GM19372 (cell line): ENCODE measurements around the gene IFNAR1.
"Not testable (repeated sequence)": the region's sequence is repeated elsewhere in the genome, so short reads cannot be mapped to it uniquely, and the experiment has no call there.

Experiments used
- ATAC-seq: cut with Tn5 transposase; IDR thresholded peaks from one replicate; pipeline ENCODE4 v1.9.1; 2021; ENCODE audit warnings: mild to moderate bottlenecking, low read depth, moderate library complexity; ENCODE audit not compliant: unreplicated experiment

IFNAR1 gene

GRCh38 chr21:33339135-33339534, 14.4 kb downstream of the IFNAR1 start:
- ATAC-seq: no peak

- ATAC-seq: no peak
Measured at GRCh38 chr21:33339918-33340317, 15.1 kb downstream of the IFNAR1 start.

- ATAC-seq: no peak
Measured at GRCh38 chr21:33345751-33346238, 21.0 kb downstream of the IFNAR1 start.

DNA sequence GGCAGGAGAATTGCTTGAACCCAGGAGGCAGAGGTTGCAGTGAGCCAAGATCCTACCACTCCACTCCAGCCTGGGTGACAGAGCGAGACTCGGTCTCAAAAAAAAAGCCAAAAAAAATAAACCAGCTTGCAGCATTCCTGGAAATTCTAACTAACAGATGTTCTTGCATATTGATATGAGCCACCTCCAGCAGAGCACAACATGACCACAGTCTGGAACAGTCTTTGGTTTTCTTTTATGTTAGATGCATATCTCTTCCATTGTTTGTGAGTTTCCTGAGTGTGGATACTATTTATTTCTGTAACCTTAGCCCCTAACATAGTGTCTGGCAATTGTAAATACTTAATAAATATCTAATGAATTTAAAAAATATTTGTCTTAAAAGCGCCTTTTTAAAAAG, 23.9 kb downstream of the IFNAR1 start:
- no peak for ATAC-seq

DNA sequence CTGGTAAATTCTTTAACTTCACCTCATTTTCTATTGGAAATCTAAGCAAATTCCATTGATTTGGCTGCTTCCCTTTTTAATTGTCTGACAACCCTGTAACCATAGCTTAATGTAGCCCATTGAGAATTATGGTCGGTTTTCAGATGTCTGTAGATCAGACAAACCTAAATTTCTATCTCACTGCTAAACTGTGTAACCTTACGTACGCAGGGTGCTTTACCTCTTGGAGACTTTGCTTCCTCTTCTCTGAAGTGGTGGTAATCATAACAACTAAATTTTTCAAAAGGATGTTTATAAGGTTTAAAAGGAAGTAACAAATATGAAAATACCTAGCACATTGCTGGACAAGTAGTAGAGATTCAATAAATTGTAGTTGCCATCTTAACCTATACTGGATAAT, 25.9 kb downstream of the IFNAR1 start:
- ATAC-seq: no peak

DNA sequence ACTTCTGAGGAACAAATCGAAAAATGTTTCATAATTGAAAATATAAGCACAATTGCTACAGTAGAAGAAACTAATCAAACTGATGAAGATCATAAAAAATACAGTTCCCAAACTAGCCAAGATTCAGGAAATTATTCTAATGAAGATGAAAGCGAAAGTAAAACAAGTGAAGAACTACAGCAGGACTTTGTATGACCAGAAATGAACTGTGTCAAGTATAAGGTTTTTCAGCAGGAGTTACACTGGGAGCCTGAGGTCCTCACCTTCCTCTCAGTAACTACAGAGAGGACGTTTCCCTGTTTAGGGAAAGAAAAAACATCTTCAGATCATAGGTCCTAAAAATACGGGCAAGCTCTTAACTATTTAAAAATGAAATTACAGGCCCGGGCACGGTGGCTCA, 30.6 kb downstream of the IFNAR1 start:
- ATAC-seq: no peak

DNA sequence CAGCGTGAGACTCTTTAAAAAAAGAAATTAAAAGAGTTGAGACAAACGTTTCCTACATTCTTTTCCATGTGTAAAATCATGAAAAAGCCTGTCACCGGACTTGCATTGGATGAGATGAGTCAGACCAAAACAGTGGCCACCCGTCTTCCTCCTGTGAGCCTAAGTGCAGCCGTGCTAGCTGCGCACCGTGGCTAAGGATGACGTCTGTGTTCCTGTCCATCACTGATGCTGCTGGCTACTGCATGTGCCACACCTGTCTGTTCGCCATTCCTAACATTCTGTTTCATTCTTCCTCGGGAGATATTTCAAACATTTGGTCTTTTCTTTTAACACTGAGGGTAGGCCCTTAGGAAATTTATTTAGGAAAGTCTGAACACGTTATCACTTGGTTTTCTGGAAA, 31.2 kb downstream of the IFNAR1 start:
- no peak for ATAC-seq

DNA sequence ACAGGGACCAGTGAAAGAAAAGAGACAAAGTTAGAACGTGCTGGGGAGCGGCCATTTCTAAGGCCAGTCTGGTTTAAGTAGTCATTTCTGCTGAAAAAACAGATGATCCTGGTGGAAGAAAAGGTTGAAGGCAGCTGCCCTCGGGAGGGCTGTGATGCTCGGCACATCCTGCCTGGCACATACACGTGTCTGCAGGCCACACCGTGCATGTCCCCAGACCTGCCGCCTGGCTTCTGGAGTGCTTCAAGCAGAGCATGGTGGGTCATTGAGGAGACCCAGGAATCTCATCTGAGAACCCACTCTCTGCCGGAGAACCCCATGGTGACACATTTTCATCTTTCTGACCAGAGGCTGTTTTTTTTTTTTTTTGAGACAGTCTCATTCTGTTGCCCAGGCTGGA, 32.4 kb downstream of the IFNAR1 start:
- ATAC-seq: no peak

- ATAC-seq: no peak
Measured at GRCh38 chr21:33359446-33359845, 34.7 kb downstream of the IFNAR1 start.

GRCh38 chr21:33360281-33360680, 35.5 kb downstream of the IFNAR1 start:
- ATAC-seq: no peak

DNA sequence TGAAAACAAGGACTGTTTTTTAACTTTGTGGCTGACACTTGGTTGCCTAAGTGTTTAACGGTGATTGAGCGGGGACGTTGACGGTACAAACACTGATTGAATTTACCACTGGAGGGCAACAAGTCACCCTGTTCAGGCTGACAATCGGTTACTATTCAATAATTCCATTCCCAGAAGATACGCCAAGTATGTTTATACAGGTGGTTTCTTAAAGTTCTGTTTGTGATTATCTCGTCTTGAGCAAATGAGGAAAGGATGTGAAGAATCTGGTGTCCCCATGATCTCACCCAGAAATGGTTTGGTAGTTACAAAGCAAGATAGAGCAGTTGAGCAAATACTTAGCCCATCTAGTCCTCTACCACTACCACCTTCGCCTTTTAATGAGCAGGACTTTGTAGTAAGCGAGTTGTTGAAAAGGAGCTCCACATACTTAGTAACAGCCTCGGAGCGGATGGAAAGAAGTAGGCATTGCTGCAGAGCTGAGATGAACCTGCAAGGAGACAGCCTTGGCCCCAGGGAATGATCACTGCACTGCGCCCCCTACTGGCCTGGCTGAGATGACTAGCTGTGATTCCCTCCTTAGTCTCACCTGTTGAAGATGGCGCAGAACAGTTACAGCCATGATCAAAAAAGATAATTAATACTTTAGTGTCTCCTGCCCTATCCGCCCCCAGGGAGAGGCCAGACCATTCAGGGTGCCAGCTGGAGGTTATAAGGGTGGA, 36.3 kb downstream of the IFNAR1 start:
- peak; percentile 78 for ATAC-seq

DNA sequence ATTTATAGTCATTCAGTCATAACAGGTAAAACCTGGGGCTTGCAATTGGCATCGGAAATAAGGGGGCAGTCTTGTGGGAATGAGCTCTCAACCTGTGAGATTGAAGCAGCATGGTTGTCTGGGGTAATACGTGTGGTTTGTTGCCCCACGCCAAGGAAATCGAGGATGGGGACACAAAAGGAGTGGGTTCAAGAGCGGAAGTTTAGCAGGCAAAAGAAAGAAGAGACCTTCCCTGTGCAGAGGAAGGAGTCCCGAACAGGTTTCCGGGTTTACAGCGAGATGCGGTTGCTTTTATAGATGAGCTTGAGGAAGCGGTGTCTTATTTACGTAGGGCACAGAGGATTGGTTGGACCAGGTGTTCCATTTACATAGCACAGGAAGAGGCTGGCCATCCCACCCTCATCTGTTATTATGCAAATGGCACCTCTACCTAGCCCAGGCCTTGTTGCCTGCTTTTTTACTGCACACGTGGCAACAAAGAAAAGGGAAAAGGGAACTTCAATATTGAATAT, 37.3 kb downstream of the IFNAR1 start:
- no peak for ATAC-seq

DNA sequence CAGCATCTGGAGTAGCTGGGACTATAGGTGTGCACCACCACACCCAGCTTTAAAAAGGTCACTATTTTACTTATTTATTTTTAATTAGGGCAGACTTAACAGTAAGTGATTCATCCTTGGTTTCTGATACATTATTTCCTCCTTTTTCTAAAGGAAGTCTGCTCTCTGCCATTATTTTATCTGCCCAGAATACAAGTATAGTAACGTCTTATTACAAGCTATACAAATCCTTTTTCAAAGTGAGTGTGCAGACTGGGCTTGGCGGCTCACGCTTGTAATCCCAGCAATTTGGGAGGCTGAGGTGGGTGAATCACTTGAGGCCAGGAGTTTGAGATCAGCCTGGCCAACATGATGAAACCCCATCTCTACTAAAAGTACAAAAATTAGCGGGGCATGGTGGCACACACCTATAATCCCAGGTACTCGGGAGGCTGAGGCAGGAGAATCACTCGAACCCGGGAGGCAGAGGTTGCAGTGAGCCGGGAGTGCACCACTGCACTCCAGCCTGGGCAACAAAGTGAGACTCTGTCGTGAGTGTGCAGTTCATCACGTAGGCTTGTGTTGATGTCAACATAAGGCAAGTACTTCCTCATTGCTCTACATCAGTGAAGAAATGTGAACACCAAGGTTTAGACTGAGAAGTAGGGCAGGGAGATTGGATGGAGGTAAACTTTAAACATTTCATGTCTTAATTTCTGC, 39.3 kb downstream of the IFNAR1 start:
- not testable (repeated sequence) for ATAC-seq

GRCh38 chr21:33364830-33365229, 40.1 kb downstream of the IFNAR1 start:
- no peak for ATAC-seq

- no peak for ATAC-seq
Measured at GRCh38 chr21:33367309-33367973, 42.7 kb downstream of the IFNAR1 start.

GRCh38 chr21:33368124-33368523, 43.4 kb downstream of the IFNAR1 start:
- no peak for ATAC-seq

DNA sequence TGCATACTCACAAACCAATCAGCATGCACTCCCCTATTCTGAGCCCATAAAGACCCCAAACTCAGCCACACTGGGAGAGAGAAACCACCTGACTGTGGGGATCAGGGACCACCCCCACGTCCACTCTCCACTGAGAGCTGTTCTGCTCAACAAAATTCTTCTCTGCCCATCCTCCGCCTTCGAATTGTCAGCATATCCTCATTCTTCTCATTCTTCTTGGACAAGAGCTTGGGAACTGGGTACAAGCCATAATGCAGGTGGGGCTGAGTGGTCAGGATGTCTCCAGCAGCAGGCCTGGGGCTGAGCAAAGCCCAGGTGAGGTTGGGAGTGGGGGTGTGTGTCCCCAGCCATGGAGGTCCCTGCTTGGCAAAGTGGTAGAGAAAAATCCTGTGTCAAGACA, 43.8 kb downstream of the IFNAR1 start:
- no peak for ATAC-seq

DNA sequence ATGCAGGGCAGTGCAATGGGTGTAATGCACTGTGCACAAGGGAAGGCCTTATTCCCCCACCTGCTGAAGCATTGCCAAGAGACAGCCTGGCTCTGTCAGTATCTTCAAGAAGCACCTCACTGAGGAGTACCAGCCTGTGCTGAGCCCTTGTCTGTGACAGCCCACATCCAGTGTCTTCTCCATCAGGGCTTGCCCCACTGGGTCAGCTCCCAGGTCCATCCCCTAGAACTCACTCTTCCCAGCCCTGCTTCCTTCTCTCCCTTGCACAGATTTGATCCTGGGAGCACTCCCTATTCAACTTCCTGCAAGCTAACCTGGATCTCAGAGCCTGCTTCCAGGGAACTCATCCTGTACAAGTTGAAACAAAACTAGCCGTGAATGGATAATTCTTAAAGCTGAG, 44.8 kb downstream of the IFNAR1 start:
- no peak for ATAC-seq

DNA sequence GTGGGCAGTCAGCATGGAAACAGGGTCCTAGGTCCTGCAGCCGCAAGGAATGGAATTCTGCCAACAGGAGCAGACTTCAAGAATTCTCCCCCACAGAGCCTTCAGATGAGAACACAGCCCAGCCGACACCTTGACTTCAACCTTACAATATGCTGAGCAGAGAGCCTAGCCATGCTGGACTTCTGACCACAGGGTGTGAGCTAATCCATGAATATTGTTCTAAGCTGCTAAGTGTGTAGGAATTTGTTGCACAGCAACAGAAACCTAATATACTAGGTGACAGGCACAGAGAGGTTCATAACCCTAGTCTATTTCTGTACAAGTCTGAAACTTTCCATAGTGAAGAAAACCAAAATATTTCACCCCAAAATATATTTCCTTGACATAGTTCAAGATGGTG, 45.5 kb downstream of the IFNAR1 start:
- ATAC-seq: no peak

DNA sequence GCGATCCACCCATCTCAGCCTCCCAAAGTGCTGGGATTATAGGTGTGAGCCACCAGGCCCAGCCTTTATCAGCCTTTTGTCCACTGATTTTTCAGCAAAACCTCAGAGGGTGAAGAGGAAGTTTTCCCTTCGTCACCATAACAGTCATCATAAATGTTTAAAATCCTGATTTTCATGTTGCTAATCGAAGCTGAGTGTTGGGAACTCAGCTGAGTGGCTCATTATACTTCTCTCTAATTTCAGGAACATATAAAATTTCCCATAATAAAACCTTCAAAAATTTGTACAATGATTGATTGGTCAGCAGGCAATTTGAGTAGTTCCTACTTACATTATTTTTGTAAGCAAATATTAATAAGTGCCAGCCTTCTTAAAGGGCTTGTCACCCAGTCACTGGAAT, 46.6 kb downstream of the IFNAR1 start:
- no peak for ATAC-seq

DNA sequence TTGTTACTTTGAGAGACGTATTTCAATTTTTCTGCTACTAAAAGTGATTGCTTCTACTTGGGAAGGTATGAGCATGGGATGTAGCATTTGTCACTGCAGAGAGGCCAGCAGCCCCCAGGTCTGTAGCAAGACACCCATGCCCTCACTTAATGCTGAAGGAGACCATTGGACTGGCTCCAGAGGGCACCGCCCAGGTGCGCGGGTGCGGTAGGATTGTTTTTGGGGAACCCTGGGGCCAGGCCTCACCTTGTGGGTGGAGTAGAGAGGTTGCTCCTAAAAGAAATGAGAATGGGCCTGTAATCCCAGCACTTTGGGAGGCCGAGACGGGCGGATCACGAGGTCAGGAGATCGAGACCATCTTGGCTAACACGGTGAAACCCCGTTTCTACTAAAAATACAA, 47.8 kb downstream of the IFNAR1 start:
- ATAC-seq: no peak
